ENCODE results near the gene PNPLA1.

Gene PNPLA1

GRCh38 chr6:36339146-36339545 is 69.3 kb downstream of the PNPLA1 start:
- DNase-seq = no peak

GRCh38 chr6:36340306-36340617 is 70.4 kb downstream of the PNPLA1 start:
- DNase-seq = no peak

- peak; percentile 33 to 48 for DNase-seq
Observed at GRCh38 chr6:36340618-36341454, 71.0 kb downstream of the PNPLA1 start.

GRCh38 chr6:36343109-36343680 is 73.3 kb downstream of the PNPLA1 start:
- no peak for DNase-seq

- DNase-seq = no peak
Observed at GRCh38 chr6:36345681-36346466, 76.0 kb downstream of the PNPLA1 start.

GRCh38 chr6:36346486-36347273 is 76.8 kb downstream of the PNPLA1 start:
- no peak for DNase-seq

GRCh38 chr6:36347621-36348020 is 77.8 kb downstream of the PNPLA1 start:
- DNase-seq = no peak

GRCh38 chr6:36349240-36349639 is 79.4 kb downstream of the PNPLA1 start:
- DNase-seq = peak; percentile 86 to 89

GRCh38 chr6:36350082-36350481 is 80.2 kb downstream of the PNPLA1 start:
- no peak for DNase-seq

- no peak for DNase-seq
Observed at GRCh38 chr6:36350681-36351571, 81.1 kb downstream of the PNPLA1 start.

GRCh38 chr6:36352477-36353157 is 82.8 kb downstream of the PNPLA1 start:
- DNase-seq = no peak

- no peak for DNase-seq
Observed at GRCh38 chr6:36353411-36353915, 83.6 kb downstream of the PNPLA1 start.

- no peak for DNase-seq
Observed at GRCh38 chr6:36355819-36356218, 86.0 kb downstream of the PNPLA1 start.

GRCh38 chr6:36357872-36358225 is 88.0 kb downstream of the PNPLA1 start:
- no peak for DNase-seq
